H1 (cell line): Measurements from ENCODE around the gene ACADM. TPM values are rescaled to one million over a fixed set of nuclear protein-coding genes. Genes with fewer than 3 reads are reported as not detected.

Experiments used
- CTCF ChIA-PET: fragments of 300-600 bp; sonication (Branson Sonifier 250); formaldehyde crosslinking; loops from one replicate; lab custom pipeline; 2021; ENCODE audit not compliant: partially characterized antibody; lab: Charles Lee
- POLR2A ChIA-PET: fragments of 300-600 bp; sonication (Branson Sonifier 250); formaldehyde crosslinking; loops from one replicate; lab custom pipeline; 2021; ENCODE audit warnings: inconsistent platforms; ENCODE audit not compliant: partially characterized antibody; lab: Charles Lee
- DNase-seq, 2 experiments: peaks; one replicate each; pipeline versions ENCODE4 v3.0.0 to v3.0.0-alpha.2; 2010 to 2022; ENCODE audit warnings: low spot score in 2 of 2, low read depth in 1 of 2, mixed read lengths in 1 of 2
- FAIRE-seq: peaks from 2 replicates; lab custom pipeline; 2011; peaks lifted over from hg19 to GRCh38; lab: Jason Lieb, UNC
- H2AFZ ChIP-seq: 2 replicates; pipeline ENCODE4 v1.8.1; 2012; ENCODE audit warnings: low read length, inconsistent platforms
- H2AK5ac ChIP-seq: 2 replicates; pipeline ENCODE4 v1.6.1; 2013; ENCODE audit warnings: low read depth, low read length
- H2BK120ac ChIP-seq: replicated peaks from 2 replicates; pipeline ENCODE3; 2013; ENCODE audit warnings: low read depth, low read length, inconsistent platforms
- H2BK12ac ChIP-seq: 2 replicates; pipeline ENCODE4 v1.6.1; 2013; ENCODE audit warnings: low read depth, low read length
- H2BK15ac ChIP-seq: 2 replicates; pipeline ENCODE4 v1.6.1; 2013; ENCODE audit warnings: low read length
- H2BK20ac ChIP-seq: 2 replicates; pipeline ENCODE4 v1.6.1; 2013; ENCODE audit warnings: low read length
- H2BK5ac ChIP-seq: 2 replicates; pipeline ENCODE4 v1.6.1; 2013; ENCODE audit warnings: low read depth, low read length
- H3K14ac ChIP-seq: 2 replicates; pipeline ENCODE4 v1.6.1; 2013; ENCODE audit warnings: inconsistent platforms; ENCODE audit not compliant: insufficient read length
- H3K18ac ChIP-seq: 2 replicates; pipeline ENCODE4 v1.6.1; 2013; ENCODE audit warnings: low read length; ENCODE audit errors: extremely low read depth
- H3K23ac ChIP-seq: 2 replicates; pipeline ENCODE4 v1.6.1; 2013; ENCODE audit warnings: inconsistent platforms; ENCODE audit not compliant: insufficient read length
- H3K23me2 ChIP-seq: 2 replicates; pipeline ENCODE4 v1.6.1; 2013; ENCODE audit warnings: low read depth, low read length
- H3K27ac ChIP-seq: 2 replicates; pipeline ENCODE4 v1.6.1; 2011; ENCODE audit warnings: low read depth, low read length, inconsistent platforms
- H3K27me3 ChIP-seq, 4 experiments: replicated peaks in 1 of 4; 1 replicate in 1 of 4; 2 replicates in 3 of 4; pipeline versions ENCODE4 v1.6.1 to v1.8.1; 2011 to 2013; ENCODE audit warnings: low read length in 3 of 4, mild to moderate bottlenecking in 3 of 4, inconsistent platforms in 2 of 4, mixed read lengths in 2 of 4, moderate library complexity in 1 of 4; ENCODE audit not compliant: control insufficient read depth in 3 of 4, insufficient read depth in 3 of 4; ENCODE audit errors: extremely low read depth in 1 of 4
- H3K36me3 ChIP-seq, 4 experiments: 2 replicates each; pipeline versions ENCODE4 v1.6.1 to v1.8.1; 2011 to 2013; ENCODE audit warnings: mild to moderate bottlenecking in 4 of 4, low read length in 3 of 4, moderate library complexity in 2 of 4, control low read depth in 1 of 4, inconsistent platforms in 1 of 4; ENCODE audit not compliant: insufficient read depth in 4 of 4, control insufficient read depth in 2 of 4
- H3K4ac ChIP-seq: replicated peaks from 2 replicates; pipeline ENCODE3; 2013; ENCODE audit warnings: low read length, low read depth, mixed read lengths, inconsistent platforms; ENCODE audit not compliant: insufficient read length
- H3K4me1 ChIP-seq, 4 experiments: replicated peaks in 1 of 4; 1 replicate in 1 of 4; 2 replicates in 3 of 4; pipeline versions ENCODE4 v1.6.1 to v1.8.1; 2011 to 2013; ENCODE audit warnings: low read length in 3 of 4, inconsistent platforms in 2 of 4, mixed read lengths in 1 of 4; ENCODE audit not compliant: insufficient read depth in 4 of 4, control insufficient read depth in 3 of 4
- H3K4me2 ChIP-seq, 2 experiments: 2 replicates each; pipeline versions ENCODE4 v1.6.1 to v1.8.1; 2011 to 2013; ENCODE audit warnings: low read depth in 2 of 2, low read length in 2 of 2, control low read depth in 1 of 2, inconsistent platforms in 1 of 2, mild to moderate bottlenecking in 1 of 2; ENCODE audit not compliant: insufficient read depth in 1 of 2
- H3K4me3 ChIP-seq, 4 experiments: fragments of 200-600, 300-600 bp in 1 of 4; sonication (generic), shearing (Covaris generic), sonication (Bioruptor Twin) in 1 of 4; 2 replicates each; pipeline versions ENCODE4 v1.5.1 to v1.8.1; 2011 to 2016; ENCODE audit warnings: low read length in 4 of 4, low read depth in 3 of 4, control low read depth in 2 of 4, inconsistent platforms in 2 of 4, mild to moderate bottlenecking in 2 of 4, mixed read lengths in 1 of 4, moderate library complexity in 1 of 4; ENCODE audit not compliant: insufficient read depth in 2 of 4; ENCODE audit errors: extremely low read depth in 1 of 4
- H3K56ac ChIP-seq: replicated peaks from 2 replicates; pipeline ENCODE3; 2013; ENCODE audit warnings: low read depth, mild to moderate bottlenecking, mixed read lengths, low read length, inconsistent platforms; ENCODE audit not compliant: insufficient read length
- H3K79me1 ChIP-seq: 2 replicates; pipeline ENCODE4 v1.6.1; 2013; ENCODE audit warnings: low read depth, low read length, control low read depth
- H3K79me2 ChIP-seq, 2 experiments: 2 replicates each; pipeline versions ENCODE4 v1.6.1 to v1.8.1; 2012 to 2013; ENCODE audit warnings: low read length in 2 of 2, mild to moderate bottlenecking in 2 of 2, inconsistent platforms in 1 of 2; ENCODE audit not compliant: insufficient read depth in 2 of 2, control insufficient read depth in 1 of 2
- H3K9ac ChIP-seq, 4 experiments: replicated peaks in 1 of 4; 1 replicate in 1 of 4; 2 replicates in 3 of 4; pipeline versions ENCODE4 v1.6.1 to v1.8.1; 2011 to 2013; ENCODE audit warnings: low read depth in 3 of 4, low read length in 3 of 4, control low read depth in 2 of 4, mild to moderate bottlenecking in 2 of 4, moderate library complexity in 2 of 4, inconsistent platforms in 1 of 4; ENCODE audit errors: extremely low read depth in 1 of 4
- H3K9me3 ChIP-seq, 2 experiments: 2 replicates each; pipeline versions ENCODE4 v1.6.1 to v1.8.1; 2012 to 2013; ENCODE audit warnings: mild to moderate bottlenecking in 2 of 2, moderate library complexity in 2 of 2, control low read depth in 1 of 2, inconsistent platforms in 1 of 2, low read depth in 1 of 2, low read length in 1 of 2, mixed read lengths in 1 of 2; ENCODE audit not compliant: insufficient read depth in 2 of 2
- H4K20me1 ChIP-seq, 2 experiments: replicated peaks in 1 of 2; 2 replicates each; pipeline versions ENCODE3 to v1.8.1; 2011 to 2013; ENCODE audit warnings: inconsistent platforms in 2 of 2, low read length in 2 of 2, mild to moderate bottlenecking in 1 of 2; ENCODE audit not compliant: insufficient read depth in 2 of 2, control insufficient read depth in 1 of 2
- H4K5ac ChIP-seq: 2 replicates; pipeline ENCODE4 v1.6.1; 2013; ENCODE audit warnings: low read length, low read depth, mixed read lengths, inconsistent platforms; ENCODE audit not compliant: insufficient read length
- H4K8ac ChIP-seq: 2 replicates; pipeline ENCODE4 v1.8.0; 2013; ENCODE audit warnings: mild to moderate bottlenecking, moderate library complexity, low read length, inconsistent platforms; ENCODE audit not compliant: insufficient read depth; ENCODE audit errors: extremely low read depth
- H4K91ac ChIP-seq: replicated peaks from 2 replicates; pipeline ENCODE3; 2013; ENCODE audit warnings: low read length, mixed read lengths, inconsistent platforms; ENCODE audit not compliant: insufficient read length
- BCL11A ChIP-seq, 2 experiments: IDR thresholded peaks; one replicate each; pipeline ENCODE4 v1.6.1; 2011; ENCODE audit warnings: low read depth in 2 of 2, low read length in 2 of 2, mild to moderate bottlenecking in 2 of 2
- KDM1A ChIP-seq: fragments of 200-600, 300-600 bp; sonication (generic); IDR thresholded peaks from 2 replicates; pipeline ENCODE4 v1.7.1; 2016; ENCODE audit warnings: mild to moderate bottlenecking, low read length, borderline replicate concordance
- SIN3A ChIP-seq, 2 experiments: IDR thresholded peaks in 1 of 2; conservative IDR thresholded peaks in 1 of 2; 2 replicates each; pipeline ENCODE4 v1.6.1; 2011 to 2012; ENCODE audit warnings: low read length in 2 of 2, improper control_type of control experiment in 1 of 2, low read depth in 1 of 2, mild to moderate bottlenecking in 1 of 2
- SIX5 ChIP-seq: IDR thresholded peaks from 2 replicates; pipeline ENCODE4 v1.6.1; 2011; ENCODE audit warnings: mild to moderate bottlenecking, low read depth, low read length
- WGBS, 2 experiments: shearing (Covaris generic) in 1 of 2; methylation state at CpG; one replicate each; pipeline versions ENCODE4 v1.1.6 to v1.1.7; 2013 to 2015; ENCODE audit warnings: low lambda C conversion rate in 2 of 2, mixed read lengths in 2 of 2, inconsistent platforms in 1 of 2, low coverage in 1 of 2, missing lambda C conversion rate in 1 of 2; ENCODE audit not compliant: insufficient replicate concordance in 2 of 2, insufficient coverage in 1 of 2, insufficient read length in 1 of 2; ENCODE audit errors: extremely low coverage in 1 of 2, missing lambda C conversion rate in 1 of 2; 5-methylcytosine and 5-hydroxymethylcytosine counted together
- polyA plus RNA-seq, 7 experiments: library from polyadenylated mRNA; depleted of rRNA in 3 of 7; stranded (reverse) in 5 of 7; unstranded in 2 of 7; fragments of >200 nt in 5 of 7; fragments of 200-250 nt in 2 of 7; gene quantifications; 1 replicate in 5 of 7; 2 replicates in 1 of 7; 4 replicates in 1 of 7; pipeline versions ENCODE4 v1.2.1 to v1.2.3, GENCODE V29; 2011 to 2013; ENCODE audit warnings: missing spikeins in 2 of 7, mixed read lengths in 2 of 7
- total RNA-seq: library from RNA; stranded (reverse); fragmentation: NEBNext Ultra II Directional; extraction: Animal tissue kit (Norgen Biotek cat#: 25700); gene quantifications from 2 replicates; pipeline ENCODE4 v1.2.1, GENCODE V29; 2021

ACADM gene
- total and polyA plus RNA-seq, 2 of the 8 experiments (the other 6 are each of a cell fraction or from before 2014, with no cell fraction given), result 14.3 to 40.0 TPM

GRCh38 chr1:75768016-75768415 is 43.5 kb downstream of the ACADM start:
- Histone ChIP-seq H2AFZ (no peak overlapping the region), H3K79me2 (no peaks in the 10 kb centered on the region), H2BK20ac (no peak overlapping the region), H3K27me3 (no peaks in the 10 kb centered on the region), H2BK120ac (no peak overlapping the region), H3K9me3 (0 out of 4 replicates have a peak, but pooled peaks cover 0 to 2% of the 10 kb centered on the region in 2 experiments), H3K79me1 (no peaks in the 10 kb centered on the region), H3K36me3 (no peaks in the 10 kb centered on the region), H4K5ac (no peak overlapping the region), H3K4ac (no peak overlapping the region), H3K18ac (no peak overlapping the region), H3K23me2 (no peaks in the 10 kb centered on the region), H2BK15ac (no peak overlapping the region), H3K4me3 (no peak overlapping the region), H4K20me1 (no peaks in the 10 kb centered on the region), H3K23ac (no peak overlapping the region), H2BK12ac (no peak overlapping the region), H4K91ac (no peak overlapping the region), H3K27ac (no peak overlapping the region), H3K14ac (no peak overlapping the region), H3K4me1 (peaks cover 0 to 3% (median 1%) of the 10 kb centered on the region in 4 experiments; a peak in 2 of 7 replicates), H2AK5ac (no peak overlapping the region), H3K9ac (no peak overlapping the region), H2BK5ac (no peak overlapping the region), H3K56ac (no peak overlapping the region), H3K4me2 (no peak overlapping the region), H4K8ac (no peak overlapping the region)
- 88% methylated on average over 1 of the region's 1 CpG; no CpG with 5 or more reads in 1 of the 2 experiments for WGBS, 2 experiments
- FAIRE-seq (no peak), DNase-seq (no peak)
- CTCF ChIA-PET, result interaction anchor here (0.5 to 1.1 kb wide), 3 partner anchors 9 to 80 kb away, joined by 3 to 4 read pairs (median 3); no protein-coding TSS in a partner anchor
- POLR2A ChIA-PET, result interaction anchor here (0.8 to 5.5 kb wide), 3 partner anchors 18 to 35 kb away, joined by 3 to 31 read pairs (median 5); partner anchors contain the start of gene RABGGTB
- no peak for TF ChIP-seq SIX5
- no peak for TF ChIP-seq KDM1A
- no peak for TF ChIP-seq BCL11A (IDR thresholded peaks at IDR 0.05; ENCODE audit: low read depth in 2 of 2, low read length in 2 of 2)
- no peak for TF ChIP-seq SIN3A (conservative IDR thresholded peaks at IDR 0.05 in 1 of 2, IDR thresholded peaks at IDR 0.05 in 1 of 2; ENCODE audit: low read depth in 1 of 2, low read length in 2 of 2)
